Natural killer cell (primary cell): ENCODE measurements around the gene FADS6. TPM values are rescaled to one million over a fixed set of nuclear protein-coding genes. Genes with fewer than 3 reads are reported as not detected.
"Not testable (repeated sequence)": the region's sequence is repeated elsewhere in the genome, so short reads cannot be mapped to it uniquely, and the experiment has no call there.

ENCODE experiments used
- ATAC-seq, 3 donors: fragments of 150-1000 bp in 2 of 3; fragments of 200-7000 bp in 1 of 3; cut with Tn5 transposase; 1 replicate in 1 of 3; 2 replicates in 2 of 3; pipeline ENCODE4 v1.10.0; 2021; ENCODE audit warnings: mild to moderate bottlenecking in 2 of 3, moderate library complexity in 2 of 3
- DNase-seq, 2 donors: peaks; one replicate each; pipeline versions ENCODE4 v3.0.0 to v3.0.0-alpha.2; 2013 to 2021; ENCODE audit warnings: mixed read lengths in 1 of 2
- H3K27ac ChIP-seq: one replicate; pipeline ENCODE4 v1.5.1; 2013; ENCODE audit warnings: mild to moderate bottlenecking, low read length
- H3K27me3 ChIP-seq: one replicate; pipeline ENCODE4 v1.6.1; 2013; ENCODE audit warnings: low read length; ENCODE audit not compliant: control insufficient read depth, insufficient read depth
- H3K36me3 ChIP-seq: one replicate; pipeline ENCODE4 v1.6.1; 2013; ENCODE audit warnings: low read length; ENCODE audit not compliant: control insufficient read depth, insufficient read depth
- H3K4me1 ChIP-seq: one replicate; pipeline ENCODE4 v1.6.1; 2013; ENCODE audit warnings: low read length; ENCODE audit not compliant: control insufficient read depth, insufficient read depth
- H3K4me3 ChIP-seq: one replicate; pipeline ENCODE4 v1.5.1; 2013; ENCODE audit warnings: low read length
- H3K9me3 ChIP-seq: one replicate; pipeline ENCODE4 v1.6.1; 2013; ENCODE audit warnings: low read length; ENCODE audit not compliant: control insufficient read depth, insufficient read depth
- H3K27ac Mint-ChIP-seq, 2 donors: one replicate each; pipeline ENCODE4 v1.8.0; 2022; ENCODE audit warnings: mild to moderate bottlenecking in 2 of 2, mixed read lengths in 2 of 2, moderate library complexity in 1 of 2
- H3K27me3 Mint-ChIP-seq, 2 donors: one replicate each; pipeline ENCODE4 v1.8.0; 2022; ENCODE audit warnings: low read depth in 2 of 2, mixed read lengths in 2 of 2
- H3K36me3 Mint-ChIP-seq: one replicate; pipeline ENCODE4 v1.8.0; 2022; ENCODE audit warnings: mixed read lengths
- H3K4me1 Mint-ChIP-seq, 2 donors: one replicate each; pipeline ENCODE4 v1.8.0; 2022; ENCODE audit warnings: mixed read lengths in 2 of 2
- H3K4me3 Mint-ChIP-seq: one replicate; pipeline ENCODE4 v1.8.0; 2022; ENCODE audit warnings: mild to moderate bottlenecking, moderate library complexity, mixed read lengths
- H3K9me3 Mint-ChIP-seq, 2 donors: one replicate each; pipeline ENCODE4 v1.8.0; 2022; ENCODE audit warnings: mixed read lengths in 2 of 2
- CTCF ChIP-seq: fragments of 200-600 bp; IDR thresholded peaks from one replicate; pipeline ENCODE4 v1.8.0; 2022; ENCODE audit warnings: antibody characterized with exemption
- WGBS: methylation state at CpG from one replicate; pipeline ENCODE4 v1.1.7; 2013; ENCODE audit warnings: missing lambda C conversion rate; ENCODE audit not compliant: insufficient coverage; 5-methylcytosine and 5-hydroxymethylcytosine counted together
- intact Hi-C: fragments of 100-400 bp; cut with micrococcal nuclease; formaldehyde crosslinking; loops from one replicate; pipeline ENCODE4 v1.14.2; 2022
- total RNA-seq, 4 donors: library from RNA; stranded (reverse); fragments of 120-200 nt in 1 of 4; gene quantifications; one replicate each; pipeline versions ENCODE4 v1.2.3 to v1.2.4, GENCODE V29; 2013 to 2022

The FADS6 gene
- total RNA-seq, 3 donors from 2014 or later (not counting 1 experiment from before 2014, with no cell fraction given), result not detected

GRCh38 chr17:74907012-74907411, 13.6 kb upstream of the FADS6 start:
- Mint-ChIP-seq H3K4me1 (no peaks in the 10 kb centered on the region), H3K27me3 (peaks cover 0 to 3% of the 10 kb centered on the region in 2 donors), H3K36me3 (no peaks in the 10 kb centered on the region), H3K4me3 (no peak overlapping the region), H3K9me3 (no peaks in the 10 kb centered on the region), H3K27ac (no peak overlapping the region)
- no peaks in the 10 kb centered on the region for H3K36me3 ChIP-seq
- no peak overlapping the region for H3K4me3 ChIP-seq
- intact Hi-C loops, result no loop called here
- no peak for ATAC-seq
- no peaks in the 10 kb centered on the region for H3K27me3 ChIP-seq
- H3K27ac ChIP-seq, result no peak overlapping the region
- no peaks in the 10 kb centered on the region for H3K9me3 ChIP-seq
- DNase-seq, result no peak
- TF ChIP-seq CTCF, result no peak
- 96% methylated on average over 34 of the region's 34 CpGs for WGBS
- no peaks in the 10 kb centered on the region for H3K4me1 ChIP-seq

DNA sequence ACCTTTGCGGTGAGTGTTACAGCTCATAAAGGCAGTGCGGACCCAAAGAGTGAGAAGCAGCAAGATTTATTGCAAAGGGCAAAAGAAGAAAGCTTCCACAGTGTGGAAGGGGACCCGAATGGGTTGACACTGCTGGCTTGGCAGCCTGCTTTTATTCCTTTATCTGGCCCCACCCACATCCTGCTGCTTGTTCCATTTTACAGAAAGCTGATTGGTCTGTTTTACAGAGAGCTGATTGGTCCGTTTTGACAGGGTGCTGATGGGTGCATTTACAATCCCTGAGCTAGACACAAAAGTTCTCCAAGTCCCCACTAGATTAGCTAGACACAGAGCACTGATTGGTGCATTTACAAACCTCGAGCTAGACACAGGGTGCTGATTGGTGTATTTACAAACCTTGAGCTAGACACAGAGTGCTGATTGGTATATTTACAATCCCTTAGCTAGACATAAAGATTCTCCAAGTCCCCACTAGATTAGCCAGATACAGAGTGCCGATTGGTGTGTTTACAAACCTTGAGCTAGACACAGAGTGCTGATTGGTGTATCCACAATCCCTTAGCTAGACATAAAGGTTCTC, 12.9 kb upstream of the FADS6 start:
- 73% methylated on average over 5 of the region's 6 CpGs for WGBS
- H3K36me3 ChIP-seq, H3K4me1 ChIP-seq, H3K27me3 ChIP-seq, DNase-seq, H3K36me3 Mint-ChIP-seq, intact Hi-C loops, H3K4me1 Mint-ChIP-seq, H3K27ac Mint-ChIP-seq, H3K4me3 Mint-ChIP-seq, H3K27me3 Mint-ChIP-seq, H3K9me3 Mint-ChIP-seq, ATAC-seq, H3K9me3 ChIP-seq, H3K4me3 ChIP-seq, H3K27ac ChIP-seq: not testable (repeated sequence)

GRCh38 chr17:74904687-74905409, 11.4 kb upstream of the FADS6 start:
- intact Hi-C loops, result no loop called here
- Histone ChIP-seq H3K27ac (no peak overlapping the region), H3K4me3 (no peak overlapping the region), H3K9me3 (no peaks in the 10 kb centered on the region), H3K27me3 (no peaks in the 10 kb centered on the region), H3K4me1 (no peaks in the 10 kb centered on the region), H3K36me3 (no peaks in the 10 kb centered on the region)
- TF ChIP-seq CTCF, result no peak
- ATAC-seq, result no peak
- no peaks in the 10 kb centered on the region for H3K9me3 Mint-ChIP-seq
- H3K36me3 Mint-ChIP-seq, result no peaks in the 10 kb centered on the region
- H3K27ac Mint-ChIP-seq, result no peak overlapping the region
- DNase-seq, result no peak
- H3K4me3 Mint-ChIP-seq, result no peak overlapping the region
- no peaks in the 10 kb centered on the region for H3K4me1 Mint-ChIP-seq
- WGBS, result 83% methylated on average over 5 of the region's 7 CpGs
- peaks cover 0 to 3% of the 10 kb centered on the region in 2 donors for H3K27me3 Mint-ChIP-seq

DNA sequence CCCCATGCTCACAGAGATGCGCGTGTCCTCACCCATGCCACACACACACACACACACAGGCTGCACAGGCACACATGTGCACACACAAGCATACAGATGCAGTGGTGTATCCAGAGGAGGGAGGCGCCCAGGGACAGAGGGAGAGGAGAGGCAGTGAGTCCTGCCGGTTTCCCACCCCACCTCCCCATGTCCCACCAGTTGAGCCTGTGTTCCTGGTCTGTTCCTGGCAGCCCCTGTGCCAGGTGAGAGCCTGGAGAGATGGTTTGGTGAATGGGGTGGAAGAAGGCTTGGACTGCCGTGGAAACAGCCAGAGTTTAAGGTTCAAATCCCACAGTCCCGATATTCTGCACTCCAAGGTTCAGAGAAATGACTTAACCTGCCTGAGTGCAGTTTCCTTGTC, 10.2 kb upstream of the FADS6 start:
- ATAC-seq, result no peak
- no peaks in the 10 kb centered on the region for H3K36me3 Mint-ChIP-seq
- no peak overlapping the region for H3K27ac ChIP-seq
- H3K4me1 Mint-ChIP-seq, result no peaks in the 10 kb centered on the region
- H3K9me3 ChIP-seq, result no peaks in the 10 kb centered on the region
- no peak for TF ChIP-seq CTCF
- no peaks in the 10 kb centered on the region for H3K36me3 ChIP-seq
- DNase-seq, result no peak
- H3K4me3 Mint-ChIP-seq, result no peak overlapping the region
- intact Hi-C loops, result no loop called here
- H3K27me3 Mint-ChIP-seq, result peaks cover 0 to 4% of the 10 kb centered on the region in 2 donors
- H3K9me3 Mint-ChIP-seq, result no peaks in the 10 kb centered on the region
- no peak overlapping the region for H3K27ac Mint-ChIP-seq
- no peaks in the 10 kb centered on the region for H3K4me1 ChIP-seq
- WGBS, result 71% methylated on average over 2 of the region's 6 CpGs
- H3K27me3 ChIP-seq, result no peaks in the 10 kb centered on the region
- no peak overlapping the region for H3K4me3 ChIP-seq
